Small intestine (tissue), 7 donors: ENCODE measurements around the gene POLR1G. TPM values are rescaled to one million over a fixed set of nuclear protein-coding genes. Genes with fewer than 3 reads are reported as not detected.

ENCODE experiments used
- DNase-seq, 2 donors: peaks; one replicate each; pipeline versions ENCODE4 v3.0.0 to v3.0.0-alpha.2; 2013
- FAIRE-seq: peaks from 2 replicates; lab custom pipeline; 2012; peaks lifted over from hg19 to GRCh38; lab: Jason Lieb, UNC
- H3K27ac ChIP-seq, 3 donors: one replicate each; pipeline ENCODE4 v1.5.1; 2013; ENCODE audit warnings: low read length in 2 of 3, mild to moderate bottlenecking in 2 of 3, control low read depth in 1 of 3, inconsistent platforms in 1 of 3, low read depth in 1 of 3, moderate library complexity in 1 of 3
- H3K27me3 ChIP-seq, 3 donors: one replicate each; pipeline ENCODE4 v1.6.1; 2013; ENCODE audit warnings: low read length in 3 of 3, inconsistent platforms in 1 of 3; ENCODE audit not compliant: control insufficient read depth in 3 of 3, insufficient read depth in 3 of 3
- H3K36me3 ChIP-seq, 3 donors: one replicate each; pipeline ENCODE4 v1.6.1; 2013; ENCODE audit warnings: low read length in 3 of 3, inconsistent platforms in 1 of 3, low read depth in 1 of 3, mild to moderate bottlenecking in 1 of 3, moderate library complexity in 1 of 3; ENCODE audit not compliant: control insufficient read depth in 3 of 3, insufficient read depth in 2 of 3
- H3K4me1 ChIP-seq, 3 donors: one replicate each; pipeline ENCODE4 v1.6.1; 2013; ENCODE audit warnings: low read length in 2 of 3, inconsistent platforms in 1 of 3, low read depth in 1 of 3, mild to moderate bottlenecking in 1 of 3, moderate library complexity in 1 of 3; ENCODE audit not compliant: control insufficient read depth in 3 of 3, insufficient read depth in 2 of 3
- H3K4me3 ChIP-seq, 3 donors: one replicate each; pipeline ENCODE4 v1.5.1; 2013; ENCODE audit warnings: low read length in 3 of 3, control low read depth in 1 of 3, inconsistent platforms in 1 of 3, low read depth in 1 of 3, mild to moderate bottlenecking in 1 of 3, moderate library complexity in 1 of 3
- H3K9me3 ChIP-seq, 2 donors: one replicate each; pipeline ENCODE4 v1.6.1; 2013; ENCODE audit warnings: low read depth in 1 of 2, low read length in 1 of 2; ENCODE audit not compliant: control insufficient read depth in 2 of 2, insufficient read depth in 1 of 2
- WGBS, 3 donors: extraction: QIAGEN DNeasy Blood & Tissue Kit; methylation state at CpG; one replicate each; pipeline ENCODE4 v1.1.7; 2013; 5-methylcytosine and 5-hydroxymethylcytosine counted together
- polyA plus RNA-seq, 4 donors: library from polyadenylated mRNA; stranded (reverse) in 3 of 4; unstranded in 1 of 4; fragments of 200-250 nt in 3 of 4; fragments of 120-200 nt in 1 of 4; gene quantifications; one replicate each; pipeline versions ENCODE4 v1.2.1 to v1.2.3, GENCODE V29; 2013
- donor health status: healthy with polysubstance abuse.
- donor health status: control.
- donor health status: control.
- donor health status: Bipolar disorder and iron deficiency.
- donor health status: healthy.

The POLR1G gene
- polyA plus RNA-seq, 4 donors = 0.27 to 4.1 (median 1.9) TPM

- H3K9me3 ChIP-seq = no peaks in the 10 kb centered on the region
- 41 to 80% (median 68%) methylated on average over 7 of the region's 7 CpGs for WGBS, 3 donors
- no peak overlapping the region for H3K4me3 ChIP-seq
- FAIRE-seq (no peak), DNase-seq (no peak)
- peaks cover 0 to 3% (median 0%) of the 10 kb centered on the region in 3 donors for H3K36me3 ChIP-seq
- peak overlapping the region in 2 of 3 donors; percentile 27 to 80 for H3K27ac ChIP-seq
- H3K27me3 ChIP-seq = no peaks in the 10 kb centered on the region
- peaks cover 3 to 63% (median 12%) of the 10 kb centered on the region in 3 donors for H3K4me1 ChIP-seq
Measured at GRCh38 chr19:45446944-45447343, 40.5 kb downstream of the POLR1G start.

- H3K4me1 ChIP-seq = peaks cover 3 to 56% (median 9%) of the 10 kb centered on the region in 3 donors
- FAIRE-seq (no peak), DNase-seq (no peak)
- no peaks in the 10 kb centered on the region for H3K9me3 ChIP-seq
- H3K27me3 ChIP-seq = no peaks in the 10 kb centered on the region
- H3K36me3 ChIP-seq = peaks cover 0 to 3% (median 0%) of the 10 kb centered on the region in 3 donors
- H3K27ac ChIP-seq = peak overlapping the region in 2 of 3 donors; percentile 71 to 80
- no peak overlapping the region for H3K4me3 ChIP-seq
- 90 to 93% (median 92%) methylated on average over 3 of the region's 3 CpGs for WGBS, 3 donors
Measured at GRCh38 chr19:45448425-45448756, 41.9 kb downstream of the POLR1G start.

GRCh38 chr19:45448887-45449299 is 42.4 kb downstream of the POLR1G start:
- H3K27ac ChIP-seq = peak overlapping the region; percentile 35 to 53 (median 37)
- H3K36me3 ChIP-seq = peaks cover 0 to 3% (median 0%) of the 10 kb centered on the region in 3 donors
- WGBS, 3 donors = 33 to 64% (median 59%) methylated on average over 7 of the region's 7 CpGs
- H3K9me3 ChIP-seq = no peaks in the 10 kb centered on the region
- H3K4me1 ChIP-seq = peaks cover 3 to 52% (median 9%) of the 10 kb centered on the region in 3 donors
- no peak for FAIRE-seq
- peak; percentile 46 to 57 for DNase-seq
- H3K27me3 ChIP-seq = no peaks in the 10 kb centered on the region
- no peak overlapping the region for H3K4me3 ChIP-seq

DNA sequence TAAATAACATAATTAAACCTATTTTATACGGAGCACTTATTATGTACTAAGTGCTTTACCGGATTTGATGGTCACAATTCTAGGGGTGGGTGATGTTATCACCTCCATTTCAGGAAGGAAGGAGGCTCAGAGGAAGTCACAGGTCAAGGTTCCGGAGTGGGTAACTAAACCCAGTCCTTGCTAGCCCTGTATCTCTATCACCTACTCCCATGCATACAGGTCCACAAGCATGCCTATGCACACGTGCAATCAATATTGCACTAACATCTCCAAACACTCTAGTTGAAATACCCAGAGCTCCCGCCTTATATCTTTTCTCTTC is 43.5 kb downstream of the POLR1G start:
- WGBS, 3 donors = 13 to 21% (median 15%) methylated on average over 5 of the region's 5 CpGs
- Histone ChIP-seq H3K4me3 (peak overlapping the region in 2 of 3 donors; percentile 39 to 59), H3K27ac (peak overlapping the region in 2 of 3 donors; percentile 71 to 80), H3K9me3 (no peaks in the 10 kb centered on the region), H3K27me3 (no peaks in the 10 kb centered on the region), H3K36me3 (peaks cover 0 to 3% (median 0%) of the 10 kb centered on the region in 3 donors), H3K4me1 (peaks cover 3 to 46% (median 5%) of the 10 kb centered on the region in 3 donors)
- FAIRE-seq (no peak), DNase-seq (no peak)

DNA sequence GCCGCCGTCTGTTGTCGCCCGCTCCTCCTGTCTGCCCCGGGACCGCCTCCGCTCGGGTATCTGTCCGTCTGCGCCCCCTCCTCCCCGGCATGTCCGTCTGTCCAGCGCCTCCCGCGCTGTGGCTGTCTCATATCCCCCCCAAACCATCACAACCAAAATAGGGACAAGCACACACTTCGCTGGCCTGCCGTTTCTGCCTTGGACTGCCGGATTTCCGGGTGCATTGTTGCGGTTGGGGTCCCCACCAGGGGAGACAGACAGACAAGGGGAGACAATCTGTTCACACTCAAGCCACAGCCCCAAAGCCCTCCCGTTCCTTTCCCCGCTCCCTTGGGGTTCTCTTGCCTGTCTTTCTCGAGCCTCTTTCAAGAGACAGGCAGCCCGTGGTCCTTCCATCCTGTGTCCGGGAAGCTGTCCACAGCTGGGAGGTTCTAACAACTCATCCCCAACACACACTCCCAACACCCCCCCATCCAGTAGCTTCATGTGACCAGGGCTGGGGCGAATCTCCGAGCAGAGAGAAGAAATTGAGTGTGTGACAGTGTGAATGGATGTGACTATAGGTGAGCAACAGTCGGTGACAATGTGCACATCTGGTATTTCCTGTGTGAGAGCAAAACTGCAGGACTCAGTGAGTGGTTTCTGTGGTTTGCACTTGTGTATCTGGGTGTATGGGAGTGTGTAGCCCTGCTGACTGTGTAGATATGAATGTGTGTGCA is 44.8 kb downstream of the POLR1G start:
- Histone ChIP-seq H3K27me3 (no peaks in the 10 kb centered on the region), H3K4me3 (peak overlapping the region; percentile 7 to 73 (median 59)), H3K9me3 (no peaks in the 10 kb centered on the region), H3K27ac (peak overlapping the region; percentile 35 to 86 (median 84)), H3K4me1 (peaks cover 7 to 57% (median 10%) of the 10 kb centered on the region in 3 donors), H3K36me3 (peaks cover 0 to 2% (median 0%) of the 10 kb centered on the region in 3 donors)
- DNase-seq (peak; percentile 51 to 67), FAIRE-seq (no peak)
- WGBS, 3 donors = 3 to 4% (median 3%) methylated on average over 19 to 28 of the region's 28 CpGs

DNA sequence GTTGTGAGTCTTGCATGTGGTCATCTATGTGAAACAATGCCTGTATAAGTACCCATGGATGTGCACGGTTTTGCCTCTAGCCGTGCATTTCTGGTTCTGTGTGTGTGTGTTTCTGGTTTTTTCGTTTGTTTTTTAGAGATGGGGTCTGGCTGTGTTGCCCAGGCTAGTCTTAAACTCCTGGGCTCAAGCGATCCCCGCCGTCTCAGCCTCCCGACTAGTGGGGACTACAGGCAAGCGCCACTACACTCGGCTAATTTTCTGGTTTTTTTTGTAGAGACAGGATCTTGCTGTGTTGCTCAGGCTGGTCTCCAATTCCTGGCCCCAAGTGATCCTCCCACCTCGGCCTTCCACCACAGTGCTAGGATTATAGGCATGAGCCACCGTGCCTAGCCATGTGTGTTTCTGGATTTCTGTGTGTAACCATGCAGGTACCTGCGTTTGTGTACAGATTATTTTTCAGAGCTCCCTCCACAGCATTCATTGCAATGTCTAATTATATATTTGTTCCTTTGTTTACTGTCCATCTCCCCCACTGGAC is 45.5 kb downstream of the POLR1G start:
- DNase-seq (no peak), FAIRE-seq (no peak)
- Histone ChIP-seq H3K4me1 (peaks cover 6 to 55% (median 10%) of the 10 kb centered on the region in 3 donors), H3K27me3 (no peaks in the 10 kb centered on the region), H3K4me3 (peak overlapping the region in 1 of 3 donors; percentile 73), H3K27ac (peak overlapping the region in 2 of 3 donors; percentile 84 to 86), H3K9me3 (no peaks in the 10 kb centered on the region), H3K36me3 (no peaks in the 10 kb centered on the region)
- 74 to 77% (median 75%) methylated on average over 12 of the region's 12 CpGs for WGBS, 3 donors

DNA sequence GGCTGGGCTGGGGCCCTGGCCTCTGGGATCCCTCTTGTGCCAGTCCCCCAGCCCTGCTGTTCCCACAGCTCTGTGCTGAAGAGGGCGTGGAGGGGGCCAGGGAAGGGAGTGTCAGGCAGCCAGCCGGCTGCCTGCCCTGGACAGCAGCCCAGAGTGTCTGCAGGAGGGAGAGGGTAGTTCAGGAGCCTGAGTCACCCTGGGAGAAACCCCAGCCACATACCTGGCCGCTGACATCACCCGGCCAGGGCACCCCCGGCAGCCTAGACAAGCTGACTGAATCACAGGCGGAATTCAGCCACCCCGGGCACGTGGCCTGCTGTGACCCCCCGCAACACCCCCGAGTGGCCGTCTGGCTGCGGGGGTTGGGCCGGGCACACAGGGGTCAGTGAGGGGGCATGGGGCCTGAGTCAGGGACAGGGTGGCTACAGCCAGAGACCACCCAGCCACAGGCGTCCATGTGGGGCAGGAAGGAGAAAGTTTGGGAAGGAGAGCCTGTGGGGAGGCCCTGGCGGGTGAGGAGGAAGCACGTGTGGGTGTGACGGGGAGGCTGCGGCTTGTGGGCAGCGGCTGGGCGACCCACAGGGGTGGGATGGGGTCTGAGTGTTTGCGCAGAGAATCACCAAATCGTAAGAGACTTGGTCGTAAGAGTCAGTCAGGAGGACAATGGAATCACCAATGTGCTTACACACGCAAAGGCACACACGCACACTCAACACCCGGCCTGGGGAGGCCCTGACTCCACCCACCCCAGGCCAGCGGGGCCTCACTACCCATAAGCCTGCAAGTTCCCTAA is 49.5 kb downstream of the POLR1G start:
- peak overlapping the region; percentile 50 to 87 (median 83) for H3K27ac ChIP-seq
- H3K27me3 ChIP-seq = no peaks in the 10 kb centered on the region
- DNase-seq = peak; percentile 97
- no peaks in the 10 kb centered on the region for H3K9me3 ChIP-seq
- no peak for FAIRE-seq
- no peak overlapping the region for H3K4me3 ChIP-seq
- WGBS, 3 donors = 8 to 13% (median 9%) methylated on average over 23 to 27 of the region's 27 CpGs
- peaks cover 2 to 23% (median 6%) of the 10 kb centered on the region in 3 donors for H3K4me1 ChIP-seq
- no peaks in the 10 kb centered on the region for H3K36me3 ChIP-seq

DNA sequence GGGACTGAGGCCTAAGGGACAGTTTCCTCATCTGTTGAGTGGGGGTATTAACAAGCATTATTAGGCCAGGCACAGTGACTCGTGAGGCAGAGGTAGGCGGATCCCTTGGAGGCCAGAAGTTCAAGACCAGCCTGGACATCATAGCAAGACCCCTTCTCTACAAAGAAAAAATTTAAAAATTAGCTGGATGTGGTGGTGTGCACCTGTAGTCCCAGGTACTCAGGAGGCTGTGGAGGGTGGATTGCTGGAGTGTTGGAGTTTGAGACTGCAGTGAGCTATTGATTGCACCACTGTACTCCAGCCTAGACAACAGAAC is 50.0 kb downstream of the POLR1G start:
- 55 to 68% (median 67%) methylated on average over 2 of the region's 2 CpGs for WGBS, 3 donors
- no peak for DNase-seq
- no peak overlapping the region for H3K4me3 ChIP-seq
- no peak for FAIRE-seq
- peak overlapping the region in 2 of 3 donors; percentile 83 to 87 for H3K27ac ChIP-seq
- H3K27me3 ChIP-seq = no peaks in the 10 kb centered on the region
- no peaks in the 10 kb centered on the region for H3K36me3 ChIP-seq
- no peaks in the 10 kb centered on the region for H3K9me3 ChIP-seq
- H3K4me1 ChIP-seq = peaks cover 2 to 19% (median 6%) of the 10 kb centered on the region in 3 donors
